ENCODE data around the gene SRD5A1.

SRD5A1 gene

DNA sequence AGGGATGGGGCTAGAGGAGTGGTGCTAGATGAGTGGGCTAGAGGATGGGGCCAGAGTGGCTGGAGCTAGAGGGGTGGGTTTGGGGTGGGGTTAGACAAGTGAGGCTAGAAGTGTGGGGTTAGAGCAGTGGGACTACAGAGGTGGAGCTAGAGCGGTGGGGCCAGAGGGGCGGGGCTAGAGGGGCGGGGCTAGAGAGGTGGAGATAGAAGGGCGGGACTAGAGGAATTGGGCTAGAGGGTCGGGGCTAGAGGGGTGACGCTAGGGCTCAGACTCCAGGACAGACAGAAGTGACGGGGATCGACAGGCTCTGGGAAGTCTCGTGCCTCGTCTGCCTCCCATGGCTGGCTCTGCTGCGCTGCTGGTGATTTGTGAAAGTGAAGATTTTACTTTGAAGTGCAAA, 49.0 kb downstream of the SRD5A1 start:
- Histone ChIP-seq H2AFZ (ENCODE audit: low read length) (no peak overlapping the region), H3K4me2 (ENCODE audit: low read depth, low read length) (no peak overlapping the region), H3K4me3 (ENCODE audit: low read length) (no peak overlapping the region), H3K27ac (ENCODE audit: low read length) (no peak overlapping the region), H3K9ac (ENCODE audit: low read length) (no peak overlapping the region), H3K36me3 (replicated peaks; ENCODE audit: insufficient read depth, low read length) (no peaks in the 10 kb centered on the region), H3F3A (ENCODE audit: insufficient read depth, low read length) (no peaks in the 10 kb centered on the region), H3K27me3 (replicated peaks; ENCODE audit: insufficient read depth, low read length) (no peaks in the 10 kb centered on the region), H4K20me1 (ENCODE audit: insufficient read depth, low read length) (no peaks in the 10 kb centered on the region), H3K4me1 (ENCODE audit: low read length) (no peaks in the 10 kb centered on the region), H3K9me2 (replicated peaks; ENCODE audit: insufficient read depth, low read length) (no peaks in the 10 kb centered on the region), H3K9me3 (replicated peaks; ENCODE audit: insufficient read depth, low read length) (no peaks in the 10 kb centered on the region), H3K79me2 (ENCODE audit: low read length) (no peaks in the 10 kb centered on the region)
- TF ChIP-seq, protein P1, sequence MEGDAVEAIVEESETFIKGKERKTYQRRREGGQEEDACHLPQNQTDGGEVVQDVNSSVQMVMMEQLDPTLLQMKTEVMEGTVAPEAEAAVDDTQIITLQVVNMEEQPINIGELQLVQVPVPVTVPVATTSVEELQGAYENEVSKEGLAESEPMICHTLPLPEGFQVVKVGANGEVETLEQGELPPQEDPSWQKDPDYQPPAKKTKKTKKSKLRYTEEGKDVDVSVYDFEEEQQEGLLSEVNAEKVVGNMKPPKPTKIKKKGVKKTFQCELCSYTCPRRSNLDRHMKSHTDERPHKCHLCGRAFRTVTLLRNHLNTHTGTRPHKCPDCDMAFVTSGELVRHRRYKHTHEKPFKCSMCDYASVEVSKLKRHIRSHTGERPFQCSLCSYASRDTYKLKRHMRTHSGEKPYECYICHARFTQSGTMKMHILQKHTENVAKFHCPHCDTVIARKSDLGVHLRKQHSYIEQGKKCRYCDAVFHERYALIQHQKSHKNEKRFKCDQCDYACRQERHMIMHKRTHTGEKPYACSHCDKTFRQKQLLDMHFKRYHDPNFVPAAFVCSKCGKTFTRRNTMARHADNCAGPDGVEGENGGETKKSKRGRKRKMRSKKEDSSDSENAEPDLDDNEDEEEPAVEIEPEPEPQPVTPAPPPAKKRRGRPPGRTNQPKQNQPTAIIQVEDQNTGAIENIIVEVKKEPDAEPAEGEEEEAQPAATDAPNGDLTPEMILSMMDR (IDR thresholded peaks at IDR 0.05; ENCODE audit: low read length): no peak
- TF ChIP-seq EZH2 (optimal IDR thresholded peaks at IDR 0.05; ENCODE audit: low read depth, low read length) (no peak), EZH2phosphoT487 (IDR thresholded peaks at IDR 0.05; ENCODE audit: low read length) (no peak)
- DNase-seq: no peak

- Histone ChIP-seq H3K79me2 (ENCODE audit: low read length) (no peaks in the 10 kb centered on the region), H3K9me3 (replicated peaks; ENCODE audit: insufficient read depth, low read length) (no peaks in the 10 kb centered on the region), H3K4me2 (ENCODE audit: low read depth, low read length) (no peak overlapping the region), H2AFZ (ENCODE audit: low read length) (no peak overlapping the region), H4K20me1 (ENCODE audit: insufficient read depth, low read length) (no peaks in the 10 kb centered on the region), H3K36me3 (replicated peaks; ENCODE audit: insufficient read depth, low read length) (no peaks in the 10 kb centered on the region), H3K27ac (ENCODE audit: low read length) (no peak overlapping the region), H3K27me3 (replicated peaks; ENCODE audit: insufficient read depth, low read length) (no peaks in the 10 kb centered on the region), H3K4me1 (ENCODE audit: low read length) (no peaks in the 10 kb centered on the region), H3F3A (ENCODE audit: insufficient read depth, low read length) (no peaks in the 10 kb centered on the region), H3K9ac (ENCODE audit: low read length) (no peak overlapping the region), H3K4me3 (ENCODE audit: low read length) (no peak overlapping the region), H3K9me2 (replicated peaks; ENCODE audit: insufficient read depth, low read length) (no peaks in the 10 kb centered on the region)
- TF ChIP-seq EZH2 (optimal IDR thresholded peaks at IDR 0.05; ENCODE audit: low read depth, low read length): no peak
- TF ChIP-seq EZH2phosphoT487 (IDR thresholded peaks at IDR 0.05; ENCODE audit: low read length): no peak
- TF ChIP-seq, protein P1 (IDR thresholded peaks at IDR 0.05; ENCODE audit: low read length): no peak
- DNase-seq: no peak
These were observed 50.0 kb downstream of the SRD5A1 start for GRCh38 chr5:6683241-6683640.

GRCh38 chr5:6684075-6684474, 50.8 kb downstream of the SRD5A1 start:
- H3K9ac ChIP-seq (ENCODE audit: low read length): no peak overlapping the region
- H3F3A ChIP-seq (ENCODE audit: insufficient read depth, low read length): no peaks in the 10 kb centered on the region
- H3K9me3 ChIP-seq (replicated peaks; ENCODE audit: insufficient read depth, low read length): no peaks in the 10 kb centered on the region
- no peak for DNase-seq
- no peak for TF ChIP-seq EZH2 (optimal IDR thresholded peaks at IDR 0.05; ENCODE audit: low read depth, low read length)
- no peak for TF ChIP-seq EZH2phosphoT487 (IDR thresholded peaks at IDR 0.05; ENCODE audit: low read length)
- TF ChIP-seq, protein P1 (IDR thresholded peaks at IDR 0.05; ENCODE audit: low read length): no peak
- H2AFZ ChIP-seq (ENCODE audit: low read length): no peak overlapping the region
- no peaks in the 10 kb centered on the region for H4K20me1 ChIP-seq (ENCODE audit: insufficient read depth, low read length)
- no peaks in the 10 kb centered on the region for H3K79me2 ChIP-seq (ENCODE audit: low read length)
- H3K36me3 ChIP-seq (replicated peaks; ENCODE audit: insufficient read depth, low read length): no peaks in the 10 kb centered on the region
- no peaks in the 10 kb centered on the region for H3K9me2 ChIP-seq (replicated peaks; ENCODE audit: insufficient read depth, low read length)
- no peak overlapping the region for H3K4me3 ChIP-seq (ENCODE audit: low read length)
- H3K27ac ChIP-seq (ENCODE audit: low read length): no peak overlapping the region
- no peak overlapping the region for H3K4me2 ChIP-seq (ENCODE audit: low read depth, low read length)
- H3K27me3 ChIP-seq (replicated peaks; ENCODE audit: insufficient read depth, low read length): no peaks in the 10 kb centered on the region
- no peaks in the 10 kb centered on the region for H3K4me1 ChIP-seq (ENCODE audit: low read length)

Data from MM.1S (cell line).